Measurements from ENCODE around the gene CLDN2. TPM values are rescaled to one million over a fixed set of nuclear protein-coding genes. Genes with fewer than 3 reads are reported as not detected.

The CLDN2 gene
- total RNA-seq, 4 donors from 2014 or later = 1.4 TPM; not detected in 3

GRCh38 chrX:106976416-106976815 is 56.2 kb downstream of the CLDN2 start:
- Histone ChIP-seq H3K27ac (no peak overlapping the region), H3K27me3 (no peaks in the 10 kb centered on the region), H3K4me1 (no peaks in the 10 kb centered on the region), H3K4me3 (no peak overlapping the region), H3K9me3 (no peaks in the 10 kb centered on the region), H3K36me3 (no peaks in the 10 kb centered on the region)
- DNase-seq = no peak
- intact Hi-C loops (cut with DNase I; ENCODE audit: low total_unique reads) = no loop called here
- no peak for TF ChIP-seq POLR2A (IDR thresholded peaks at IDR 0.05)

Other genes starting within 250 kb of the CLDN2 start
- under 1 TPM in 2 of 4 donors, not detected in 2; 0.34 to 0.76 TPM for gene RNF128, start 193.7 kb upstream of the CLDN2 start, total RNA-seq
- 10 to 100 TPM in 2 of 4 donors, 1 to 10 TPM in 2; 5.3 to 27.9 (median 10.0) TPM for gene TBC1D8B, start 117.7 kb upstream of the CLDN2 start, total RNA-seq
- not detected for gene RIPPLY1, start 17.1 kb upstream of the CLDN2 start, total RNA-seq
- 10 to 100 TPM; 15.3 to 44.9 (median 24.1) TPM for gene MORC4, start 79.8 kb downstream of the CLDN2 start, total RNA-seq
- 100 to 1,000 TPM in 1 of 4 donors, 10 to 100 TPM in 3; 13.5 to 115 (median 24.5) TPM for gene RBM41, start 198.4 kb downstream of the CLDN2 start, total RNA-seq